ENCODE results near the gene CHMP4B. TPM values are rescaled to one million over a fixed set of nuclear protein-coding genes. Genes with fewer than 3 reads are reported as not detected.
A peak's percentile ranks its signal among the peaks of the same experiment; 100 is the strongest.

The CHMP4B gene
- total and polyA plus RNA-seq, 7 donors: 72.5 to 267 (median 151) TPM

DNA sequence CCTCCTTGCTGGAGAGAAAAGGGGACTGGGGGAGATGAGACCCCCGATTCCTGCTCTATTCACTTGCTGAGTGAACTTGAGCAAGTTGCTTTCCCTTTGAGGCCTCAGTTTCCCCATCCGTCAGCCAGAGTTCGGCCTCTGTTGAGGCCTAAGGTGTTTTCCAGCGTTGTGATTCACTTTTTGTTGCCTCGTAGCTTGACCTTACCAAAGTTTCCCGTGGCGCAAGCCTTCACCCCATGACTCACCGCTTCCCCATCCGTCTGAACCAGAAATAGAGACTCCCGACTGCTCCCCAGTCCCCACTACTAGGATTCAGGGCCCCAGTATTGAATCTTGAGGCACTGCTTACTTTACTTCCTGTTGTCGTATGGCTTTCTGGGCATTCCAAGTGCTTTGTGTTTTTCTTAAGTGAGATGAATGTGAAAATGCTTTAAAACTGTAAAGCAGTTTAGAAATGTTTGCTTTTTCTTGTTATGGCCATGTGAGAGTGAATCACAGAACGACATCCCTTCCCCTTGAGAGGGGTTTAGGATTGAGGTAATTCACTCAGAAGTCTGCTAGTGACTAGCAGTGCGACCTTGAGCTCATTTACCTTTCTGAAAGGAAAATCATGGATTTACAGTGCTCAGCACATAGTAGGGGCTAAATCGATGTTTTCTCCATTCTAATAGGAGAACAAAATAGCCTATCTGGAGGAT, 1.2 kb downstream of the CHMP4B start:
- WGBS, 3 donors: 5 to 9% (median 6%) methylated on average over 14 of the region's 14 CpGs

GRCh38 chr20:33812908-33813462, 1.8 kb downstream of the CHMP4B start:
- 29 to 38% (median 29%) methylated on average over 10 of the region's 10 CpGs for WGBS, 3 donors
- TF ChIP-seq CTCF (IDR thresholded peaks at IDR 0.05): no peak
- ATAC-seq (peak in 1 of 4 donors; percentile 13), DNase-seq (no peak)
- intact Hi-C loops (cut with DNase I): no loop called here
- Histone ChIP-seq H3K4me1 (peaks cover 37% of the 10 kb centered on the region), H3K27me3 (ENCODE audit: insufficient read depth in 3 of 3, low read length in 2 of 3) (no peaks in the 10 kb centered on the region), H3K27ac (peak overlapping the region; percentile 95), H3K4me3 (peak overlapping the region; percentile 94), H3K36me3 (ENCODE audit: insufficient read depth in 1 of 2, low read depth in 1 of 2) (peaks cover 4 to 6% of the 10 kb centered on the region in 2 donors), H3K9me3 (no peaks in the 10 kb centered on the region)

More for the DNA sequence above, 1.2 kb downstream of the CHMP4B start:
- DNase-seq (peak; percentile 74 to 85), ATAC-seq (peak; percentile 64 to 80 (median 73))
- no peaks in the 10 kb centered on the region for H3K27me3 ChIP-seq (ENCODE audit: insufficient read depth in 3 of 3, low read length in 2 of 3)
- intact Hi-C loops (cut with DNase I): no loop called here
- H3K9me3 ChIP-seq: no peaks in the 10 kb centered on the region
- H3K4me3 ChIP-seq: peak overlapping the region; percentile 94
- peaks cover 4 to 6% of the 10 kb centered on the region in 2 donors for H3K36me3 ChIP-seq (ENCODE audit: insufficient read depth in 1 of 2, low read depth in 1 of 2)
- H3K27ac ChIP-seq: peak overlapping the region; percentile 95
- peaks cover 37% of the 10 kb centered on the region for H3K4me1 ChIP-seq
- TF ChIP-seq CTCF (IDR thresholded peaks at IDR 0.05): no peak

DNA sequence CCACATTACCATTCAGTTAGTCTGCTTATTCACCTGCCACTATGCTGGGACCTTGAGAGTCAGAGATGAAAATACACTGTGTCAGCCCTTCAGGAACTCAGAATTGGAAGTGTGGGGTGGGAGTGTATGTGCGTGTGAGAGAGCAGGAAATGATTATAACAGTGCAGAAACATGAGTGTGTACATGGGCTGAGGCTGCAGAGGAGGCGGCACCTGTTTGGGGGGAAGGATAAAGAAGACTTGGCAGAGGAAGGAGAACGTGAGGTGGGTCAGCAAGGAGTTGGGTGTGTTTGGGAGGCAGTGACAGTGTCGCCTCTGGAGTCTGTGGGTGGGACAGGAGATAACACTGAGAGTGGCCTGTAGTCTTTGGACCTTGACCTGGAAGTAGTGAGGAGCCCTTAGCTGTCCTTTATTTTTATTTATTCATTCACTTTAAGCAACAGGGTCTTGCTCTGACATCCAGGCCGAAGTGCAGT, 3.1 kb downstream of the CHMP4B start:
- Histone ChIP-seq H3K4me1 (peaks cover 49% of the 10 kb centered on the region), H3K9me3 (no peaks in the 10 kb centered on the region), H3K4me3 (peak overlapping the region; percentile 24), H3K36me3 (ENCODE audit: insufficient read depth in 1 of 2, low read depth in 1 of 2) (peaks cover 4 to 6% of the 10 kb centered on the region in 2 donors), H3K27me3 (ENCODE audit: insufficient read depth in 3 of 3, low read length in 2 of 3) (no peaks in the 10 kb centered on the region), H3K27ac (peak overlapping the region; percentile 34)
- DNase-seq (no peak), ATAC-seq (no peak)
- intact Hi-C loops (cut with DNase I): no loop called here
- WGBS, 3 donors: 61 to 71% (median 65%) methylated on average over 5 of the region's 5 CpGs
- no peak for TF ChIP-seq CTCF (IDR thresholded peaks at IDR 0.05)

- intact Hi-C loops (cut with DNase I): no loop called here
Measured at GRCh38 chr20:33815671-33816070, 4.5 kb downstream of the CHMP4B start.

More at GRCh38 chr20:33815671-33816070, 4.5 kb downstream of the CHMP4B start:
- ATAC-seq: no peak
- 92 to 97% (median 93%) methylated on average over 3 of the region's 3 CpGs for WGBS, 3 donors
- peaks cover 60% of the 10 kb centered on the region for H3K4me1 ChIP-seq
- H3K9me3 ChIP-seq: no peaks in the 10 kb centered on the region
- no peak overlapping the region for H3K4me3 ChIP-seq
- peaks cover 4 to 6% of the 10 kb centered on the region in 2 donors for H3K36me3 ChIP-seq (ENCODE audit: insufficient read depth in 1 of 2, low read depth in 1 of 2)
- DNase-seq: no peak
- H3K27me3 ChIP-seq (ENCODE audit: insufficient read depth in 3 of 3, low read length in 2 of 3): no peaks in the 10 kb centered on the region
- H3K27ac ChIP-seq: no peak overlapping the region
- TF ChIP-seq CTCF (IDR thresholded peaks at IDR 0.05): no peak

All from psoas muscle (tissue), 8 donors.